Stimulated activated CD4-positive, alpha-beta T cell treated with anti-CD3 and anti-CD28 coated beads, Interleukin-1b, Interleukin-23, amount 100 ng/mL, for 4 hours (primary cell): ENCODE data around the gene HIBADH.
"Not testable (repeated sequence)": the region's sequence is repeated elsewhere in the genome, so short reads cannot be mapped to it uniquely, and the experiment has no call there.

Experiments used
- DNase-seq, 2 donors: peaks; one replicate each; pipeline ENCODE4 v3.0.0-alpha.2; 2020; ENCODE audit warnings: low read depth in 2 of 2

The HIBADH gene

GRCh38 chr7:27678617-27679260 lies 16.1 kb upstream of the HIBADH start:
- DNase-seq = no peak

GRCh38 chr7:27677912-27678612 lies 15.4 kb upstream of the HIBADH start:
- DNase-seq = no peak

- not testable (repeated sequence) for DNase-seq
Observed at GRCh38 chr7:27674126-27674525, 11.4 kb upstream of the HIBADH start.

GRCh38 chr7:27671675-27672074 lies 9.0 kb upstream of the HIBADH start:
- no peak for DNase-seq

GRCh38 chr7:27670676-27671075 lies 8.0 kb upstream of the HIBADH start:
- no peak for DNase-seq

- no peak for DNase-seq
Observed at GRCh38 chr7:27670177-27670576, 7.5 kb upstream of the HIBADH start.

- DNase-seq = no peak
Observed at GRCh38 chr7:27665531-27665930, 2.8 kb upstream of the HIBADH start.

GRCh38 chr7:27663989-27664331 lies 1.3 kb upstream of the HIBADH start:
- no peak for DNase-seq

GRCh38 chr7:27661811-27662489 lies 733 bp downstream of the HIBADH start:
- DNase-seq = peak; percentile 11 to 12

- DNase-seq = no peak
Observed at GRCh38 chr7:27656724-27657123, 6.0 kb downstream of the HIBADH start.

- no peak for DNase-seq
Observed at GRCh38 chr7:27655184-27655583, 7.5 kb downstream of the HIBADH start.

- DNase-seq = no peak
Observed at GRCh38 chr7:27652518-27652917, 10.2 kb downstream of the HIBADH start.

- no peak for DNase-seq
Observed at GRCh38 chr7:27651702-27652101, 11.0 kb downstream of the HIBADH start.

GRCh38 chr7:27650283-27650682 lies 12.4 kb downstream of the HIBADH start:
- DNase-seq = no peak

- no peak for DNase-seq
Observed at GRCh38 chr7:27647489-27647888, 15.2 kb downstream of the HIBADH start.

GRCh38 chr7:27647046-27647445 lies 15.6 kb downstream of the HIBADH start:
- DNase-seq = no peak

- no peak for DNase-seq
Observed at GRCh38 chr7:27642271-27642670, 20.4 kb downstream of the HIBADH start.

GRCh38 chr7:27641581-27642230 lies 21.0 kb downstream of the HIBADH start:
- no peak for DNase-seq

GRCh38 chr7:27640884-27641574 lies 21.7 kb downstream of the HIBADH start:
- DNase-seq = no peak

- no peak for DNase-seq
Observed at GRCh38 chr7:27639851-27640250, 22.8 kb downstream of the HIBADH start.

- DNase-seq = not testable (repeated sequence)
Observed at GRCh38 chr7:27639048-27639447, 23.6 kb downstream of the HIBADH start.
